GM19468 (cell line): ENCODE measurements around the gene ITGAX.

ENCODE experiments used
- ATAC-seq: cut with Tn5 transposase; IDR thresholded peaks from one replicate; pipeline ENCODE4 v1.9.1; 2021; ENCODE audit warnings: mild to moderate bottlenecking, moderate library complexity, moderate number of reproducible peaks; ENCODE audit not compliant: unreplicated experiment; ENCODE audit errors: extremely low read depth

Gene ITGAX

GRCh38 chr16:31429796-31430195, 74.8 kb downstream of the ITGAX start:
- no peak for ATAC-seq

- ATAC-seq = no peak
Measured at GRCh38 chr16:31430380-31431052, 75.5 kb downstream of the ITGAX start.
